Vagina (tissue), 2 donors: ENCODE results near the gene MEGF6.

Experiments
- POLR2A ChIP-seq, 2 donors: fragments of 450-650 bp; IDR thresholded peaks; one replicate each; pipeline ENCODE4 v1.6.1; 2017; ENCODE audit warnings: antibody characterized with exemption in 2 of 2, mild to moderate bottlenecking in 2 of 2, moderate library complexity in 2 of 2
- TF ChIP-seq, protein P1 (sequence below), 3 experiments: fragments of 450-650 bp in 2 of 3; fragments of 200-600 bp in 1 of 3; sonication (generic) in 1 of 3; IDR thresholded peaks; one replicate each; pipeline ENCODE4 v1.5.1; 2017 to 2019; ENCODE audit warnings: antibody characterized with exemption in 3 of 3, mild to moderate bottlenecking in 2 of 3, moderate library complexity in 2 of 3

DNA sequence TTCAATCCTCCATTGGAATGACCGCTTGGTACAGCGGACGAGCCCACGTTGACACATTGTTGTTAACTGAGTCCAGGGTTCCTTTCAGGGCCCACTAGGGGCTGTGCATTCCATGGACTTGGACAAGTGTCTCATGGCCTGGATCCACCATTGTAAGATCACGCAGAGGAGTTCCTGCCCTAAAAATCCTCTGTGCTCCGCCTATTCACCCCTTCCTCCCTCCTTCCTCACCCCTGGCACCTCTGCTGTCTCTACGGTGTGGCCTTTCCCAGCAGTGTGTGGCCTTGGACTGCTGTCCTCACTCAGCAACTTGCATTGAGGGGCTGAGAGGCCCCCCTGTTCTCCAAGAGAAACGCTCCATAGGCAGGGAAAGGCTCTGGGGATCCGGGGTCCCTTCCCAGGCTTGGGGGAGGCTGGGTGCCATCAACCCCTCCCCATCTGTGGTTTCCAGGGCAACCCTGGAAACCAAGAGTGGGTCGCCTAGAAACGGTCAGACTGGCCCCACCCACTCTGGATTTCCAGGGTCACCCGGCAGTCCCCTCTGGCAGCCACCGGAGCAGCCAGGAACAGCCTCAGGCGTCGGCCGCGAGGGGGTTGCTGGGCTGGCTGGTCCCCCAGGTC lies 50.9 kb downstream of the MEGF6 start:
- TF ChIP-seq, protein P1, sequence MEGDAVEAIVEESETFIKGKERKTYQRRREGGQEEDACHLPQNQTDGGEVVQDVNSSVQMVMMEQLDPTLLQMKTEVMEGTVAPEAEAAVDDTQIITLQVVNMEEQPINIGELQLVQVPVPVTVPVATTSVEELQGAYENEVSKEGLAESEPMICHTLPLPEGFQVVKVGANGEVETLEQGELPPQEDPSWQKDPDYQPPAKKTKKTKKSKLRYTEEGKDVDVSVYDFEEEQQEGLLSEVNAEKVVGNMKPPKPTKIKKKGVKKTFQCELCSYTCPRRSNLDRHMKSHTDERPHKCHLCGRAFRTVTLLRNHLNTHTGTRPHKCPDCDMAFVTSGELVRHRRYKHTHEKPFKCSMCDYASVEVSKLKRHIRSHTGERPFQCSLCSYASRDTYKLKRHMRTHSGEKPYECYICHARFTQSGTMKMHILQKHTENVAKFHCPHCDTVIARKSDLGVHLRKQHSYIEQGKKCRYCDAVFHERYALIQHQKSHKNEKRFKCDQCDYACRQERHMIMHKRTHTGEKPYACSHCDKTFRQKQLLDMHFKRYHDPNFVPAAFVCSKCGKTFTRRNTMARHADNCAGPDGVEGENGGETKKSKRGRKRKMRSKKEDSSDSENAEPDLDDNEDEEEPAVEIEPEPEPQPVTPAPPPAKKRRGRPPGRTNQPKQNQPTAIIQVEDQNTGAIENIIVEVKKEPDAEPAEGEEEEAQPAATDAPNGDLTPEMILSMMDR (IDR thresholded peaks at IDR 0.05), result no peak
- TF ChIP-seq POLR2A (IDR thresholded peaks at IDR 0.05), result no peak
